Tibial artery (tissue), 4 donors: ENCODE results near the gene MPP7.
A peak's percentile ranks its signal among the peaks of the same experiment; 100 is the strongest.

Experiments used
- DNase-seq, 2 donors: peaks; one replicate each; pipeline ENCODE4 v3.0.0-alpha.2; 2019
- H3K27ac ChIP-seq, 2 donors: fragments of 200-600 bp; sonication (generic) in 1 of 2; 1 replicate in 1 of 2; 2 replicates in 1 of 2; pipeline ENCODE4 v1.5.1; 2018 to 2019; ENCODE audit warnings: mild to moderate bottlenecking in 1 of 2
- H3K27me3 ChIP-seq, 2 donors: fragments of 200-600 bp; sonication (generic) in 1 of 2; one replicate each; pipeline versions ENCODE4 v1.5.1 to v1.6.0; 2016 to 2019
- H3K36me3 ChIP-seq, 3 donors: fragments of 200-600 bp; sonication (generic) in 2 of 3; one replicate each; pipeline ENCODE4 v1.5.1; 2016 to 2019; ENCODE audit warnings: mild to moderate bottlenecking in 2 of 3
- H3K4me1 ChIP-seq, 4 donors: fragments of 200-600 bp; sonication (generic) in 2 of 4; 1 replicate in 3 of 4; 2 replicates in 1 of 4; pipeline ENCODE4 v1.5.1; 2016 to 2019
- H3K4me3 ChIP-seq, 2 donors: fragments of 200-600 bp; sonication (generic) in 1 of 2; 1 replicate in 1 of 2; 2 replicates in 1 of 2; pipeline ENCODE4 v1.5.1; 2018 to 2019; ENCODE audit warnings: mild to moderate bottlenecking in 2 of 2
- H3K9me3 ChIP-seq, 3 donors: fragments of 200-600 bp; sonication (generic) in 1 of 3; one replicate each; pipeline ENCODE4 v1.5.1; 2016 to 2019
- intact Hi-C: fragments of 100-400 bp; cut with DNase I; formaldehyde crosslinking; loops from one replicate; pipeline ENCODE4 v1.15.0; 2023; ENCODE audit warnings: low total_unique reads
- TF ChIP-seq, protein P1 (sequence below), 2 experiments: fragments of 200-600 bp in 1 of 2; fragments of 450-650 bp in 1 of 2; IDR thresholded peaks; one replicate each; pipeline ENCODE4 v1.5.1; 2017 to 2019; ENCODE audit warnings: antibody characterized with exemption in 2 of 2, mild to moderate bottlenecking in 1 of 2, moderate library complexity in 1 of 2

MPP7 gene

GRCh38 chr10:28281726-28282315 lies 21.0 kb downstream of the MPP7 start:
- no peak for DNase-seq
- H3K27ac ChIP-seq = peak overlapping the region; percentile 64 to 73
- no peaks in the 10 kb centered on the region for H3K27me3 ChIP-seq
- H3K4me1 ChIP-seq = peaks cover 0 to 98% (median 35%) of the 10 kb centered on the region in 4 donors
- TF ChIP-seq, protein P1, sequence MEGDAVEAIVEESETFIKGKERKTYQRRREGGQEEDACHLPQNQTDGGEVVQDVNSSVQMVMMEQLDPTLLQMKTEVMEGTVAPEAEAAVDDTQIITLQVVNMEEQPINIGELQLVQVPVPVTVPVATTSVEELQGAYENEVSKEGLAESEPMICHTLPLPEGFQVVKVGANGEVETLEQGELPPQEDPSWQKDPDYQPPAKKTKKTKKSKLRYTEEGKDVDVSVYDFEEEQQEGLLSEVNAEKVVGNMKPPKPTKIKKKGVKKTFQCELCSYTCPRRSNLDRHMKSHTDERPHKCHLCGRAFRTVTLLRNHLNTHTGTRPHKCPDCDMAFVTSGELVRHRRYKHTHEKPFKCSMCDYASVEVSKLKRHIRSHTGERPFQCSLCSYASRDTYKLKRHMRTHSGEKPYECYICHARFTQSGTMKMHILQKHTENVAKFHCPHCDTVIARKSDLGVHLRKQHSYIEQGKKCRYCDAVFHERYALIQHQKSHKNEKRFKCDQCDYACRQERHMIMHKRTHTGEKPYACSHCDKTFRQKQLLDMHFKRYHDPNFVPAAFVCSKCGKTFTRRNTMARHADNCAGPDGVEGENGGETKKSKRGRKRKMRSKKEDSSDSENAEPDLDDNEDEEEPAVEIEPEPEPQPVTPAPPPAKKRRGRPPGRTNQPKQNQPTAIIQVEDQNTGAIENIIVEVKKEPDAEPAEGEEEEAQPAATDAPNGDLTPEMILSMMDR (IDR thresholded peaks at IDR 0.05) = no peak
- H3K4me3 ChIP-seq = no peak overlapping the region
- no peaks in the 10 kb centered on the region for H3K9me3 ChIP-seq
- intact Hi-C loops = no loop called here
- H3K36me3 ChIP-seq = no peaks in the 10 kb centered on the region

DNA sequence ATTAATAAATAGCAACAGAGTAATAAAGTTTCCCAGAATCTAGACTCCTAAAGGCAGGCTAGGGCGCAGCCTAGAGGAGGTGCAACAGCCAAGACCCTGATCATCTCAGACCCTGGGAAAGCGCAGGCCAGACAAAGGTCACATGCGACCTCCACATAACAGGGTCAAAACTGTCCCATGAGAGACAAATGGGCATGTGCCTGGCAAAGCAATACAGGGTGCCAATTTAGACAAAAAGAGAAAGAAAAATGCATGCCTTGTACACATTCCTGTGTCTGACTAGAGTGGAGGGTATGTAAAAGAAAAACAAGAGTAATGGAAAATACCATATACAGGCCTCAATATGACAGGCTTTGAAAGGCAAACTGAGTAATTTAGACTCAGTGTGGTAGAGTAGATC lies 22.2 kb downstream of the MPP7 start:
- peak overlapping the region; percentile 64 to 73 for H3K27ac ChIP-seq
- intact Hi-C loops = no loop called here
- H3K9me3 ChIP-seq = no peaks in the 10 kb centered on the region

DNA sequence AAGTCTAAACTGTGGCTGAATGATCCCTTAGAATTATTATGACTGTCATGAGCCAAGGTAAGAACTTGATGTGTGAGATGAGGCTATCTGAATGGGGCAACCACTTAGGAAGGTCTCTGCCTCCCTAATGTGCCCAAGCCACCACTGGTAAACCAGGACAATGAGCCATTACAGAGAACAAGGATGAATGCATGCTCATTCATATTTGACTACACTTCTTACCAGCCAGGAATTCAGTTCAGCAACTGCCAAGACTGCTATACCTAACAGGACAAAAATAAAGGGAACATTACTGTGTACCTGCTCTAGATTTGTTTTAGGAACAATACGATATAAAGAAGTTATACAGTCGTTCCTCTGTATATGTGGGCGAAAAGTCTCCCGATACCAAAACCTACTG lies 23.0 kb downstream of the MPP7 start:
- Histone ChIP-seq H3K27ac (peak overlapping the region; percentile 64 to 73), H3K9me3 (no peaks in the 10 kb centered on the region), H3K4me1 (peaks cover 0 to 87% (median 33%) of the 10 kb centered on the region in 4 donors), H3K27me3 (no peaks in the 10 kb centered on the region), H3K4me3 (no peak overlapping the region), H3K36me3 (no peaks in the 10 kb centered on the region)
- TF ChIP-seq, protein P1 (IDR thresholded peaks at IDR 0.05) = no peak
- intact Hi-C loops = no loop called here
- no peak for DNase-seq

More for the DNA sequence above, 22.2 kb downstream of the MPP7 start:
- peak in 1 of 2 donors; percentile 71 for DNase-seq
- H3K36me3 ChIP-seq = no peaks in the 10 kb centered on the region
- no peaks in the 10 kb centered on the region for H3K27me3 ChIP-seq
- H3K4me1 ChIP-seq = peaks cover 0 to 94% (median 33%) of the 10 kb centered on the region in 4 donors
- H3K4me3 ChIP-seq = no peak overlapping the region
- TF ChIP-seq, protein P1 (IDR thresholded peaks at IDR 0.05) = no peak

- Histone ChIP-seq H3K4me3 (no peak overlapping the region), H3K36me3 (no peaks in the 10 kb centered on the region), H3K4me1 (peaks cover 0 to 86% (median 33%) of the 10 kb centered on the region in 4 donors), H3K27me3 (no peaks in the 10 kb centered on the region), H3K9me3 (no peaks in the 10 kb centered on the region), H3K27ac (peak overlapping the region; percentile 60 to 73)
- TF ChIP-seq, protein P1 (IDR thresholded peaks at IDR 0.05) = no peak
- intact Hi-C loops = no loop called here
- DNase-seq = no peak
Measured at GRCh38 chr10:28278842-28279241, 24.0 kb downstream of the MPP7 start.

GRCh38 chr10:28276384-28276783 lies 26.5 kb downstream of the MPP7 start:
- TF ChIP-seq, protein P1 (IDR thresholded peaks at IDR 0.05) = no peak
- Histone ChIP-seq H3K27ac (peak overlapping the region; percentile 60 to 73), H3K36me3 (no peaks in the 10 kb centered on the region), H3K4me3 (no peak overlapping the region), H3K27me3 (no peaks in the 10 kb centered on the region), H3K9me3 (no peaks in the 10 kb centered on the region), H3K4me1 (peaks cover 0 to 70% (median 22%) of the 10 kb centered on the region in 4 donors)
- intact Hi-C loops = no loop called here
- DNase-seq = no peak
